Activated CD8-positive, alpha-beta memory T cell treated with anti-CD3 and anti-CD28 coated beads, Interleukin-2, amount 10 ng/mL, durations not matched to agents 7 days and 5 days (primary cell): ENCODE measurements around the gene NKX3-2. TPM values are rescaled to one million over a fixed set of nuclear protein-coding genes. Genes with fewer than 3 reads are reported as not detected.
A peak's percentile ranks its signal among the peaks of the same experiment; 100 is the strongest.

ENCODE experiments used
- ATAC-seq: fragments of 150-1000 bp; cut with Tn5 transposase; one replicate; pipeline ENCODE4 v1.10.0; 2021; ENCODE audit warnings: moderate library complexity
- CTCF ChIA-PET: fragments of 350-600 bp; sonication (Branson Sonifier 250); formaldehyde crosslinking; loops from one replicate; lab custom pipeline; 2021; ENCODE audit warnings: antibody characterized with exemption; lab: Charles Lee
- DNase-seq: peaks from one replicate; pipeline ENCODE4 v3.0.0-alpha.2; 2020
- H3K27ac Mint-ChIP-seq: one replicate; pipeline ENCODE4 v1.8.0; 2021; ENCODE audit warnings: mild to moderate bottlenecking, mixed read lengths
- H3K27me3 Mint-ChIP-seq: one replicate; pipeline ENCODE4 v1.8.0; 2021; ENCODE audit warnings: mixed read lengths
- H3K36me3 Mint-ChIP-seq: one replicate; pipeline ENCODE4 v1.8.0; 2021; ENCODE audit warnings: mild to moderate bottlenecking, mixed read lengths
- H3K4me1 Mint-ChIP-seq: one replicate; pipeline ENCODE4 v1.8.0; 2021; ENCODE audit warnings: mixed read lengths
- H3K4me3 Mint-ChIP-seq: one replicate; pipeline ENCODE4 v1.8.0; 2021; ENCODE audit warnings: mild to moderate bottlenecking, moderate library complexity, mixed read lengths
- H3K9me3 Mint-ChIP-seq: one replicate; pipeline ENCODE4 v1.8.0; 2022; ENCODE audit warnings: low read depth, mixed read lengths
- total RNA-seq, 2 experiments: library from RNA; stranded (reverse); gene quantifications; one replicate each; pipeline ENCODE4 v1.2.3, GENCODE V29; 2021

Gene NKX3-2
- total RNA-seq, 2 experiments from 2014 or later: not detected

DNA sequence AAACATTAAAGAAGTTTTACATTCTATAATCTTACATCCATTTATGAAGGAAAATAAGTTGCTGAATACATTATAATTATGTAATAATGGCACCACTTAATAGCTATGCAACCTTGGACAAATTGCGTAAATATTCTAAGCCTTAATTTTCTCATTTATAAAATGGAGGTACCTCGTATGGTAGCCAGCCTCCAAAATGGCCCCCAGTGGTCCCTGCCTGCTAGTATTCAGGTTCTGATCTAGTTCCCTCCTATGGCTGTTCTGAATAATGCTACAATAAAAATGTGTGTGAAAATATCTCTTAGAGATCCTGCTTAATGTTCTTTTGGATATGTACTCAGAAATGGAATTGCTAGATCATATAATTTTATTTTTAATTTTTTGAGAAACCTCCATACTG is 11.0 kb upstream of the NKX3-2 start:
- ATAC-seq: no peak
- H3K9me3 Mint-ChIP-seq: no peaks in the 10 kb centered on the region
- DNase-seq: no peak
- no peaks in the 10 kb centered on the region for H3K36me3 Mint-ChIP-seq
- H3K4me1 Mint-ChIP-seq: no peaks in the 10 kb centered on the region
- CTCF ChIA-PET: no interaction called here
- no peak overlapping the region for H3K27ac Mint-ChIP-seq
- no peak overlapping the region for H3K4me3 Mint-ChIP-seq
- H3K27me3 Mint-ChIP-seq: peaks cover 36% of the 10 kb centered on the region

DNA sequence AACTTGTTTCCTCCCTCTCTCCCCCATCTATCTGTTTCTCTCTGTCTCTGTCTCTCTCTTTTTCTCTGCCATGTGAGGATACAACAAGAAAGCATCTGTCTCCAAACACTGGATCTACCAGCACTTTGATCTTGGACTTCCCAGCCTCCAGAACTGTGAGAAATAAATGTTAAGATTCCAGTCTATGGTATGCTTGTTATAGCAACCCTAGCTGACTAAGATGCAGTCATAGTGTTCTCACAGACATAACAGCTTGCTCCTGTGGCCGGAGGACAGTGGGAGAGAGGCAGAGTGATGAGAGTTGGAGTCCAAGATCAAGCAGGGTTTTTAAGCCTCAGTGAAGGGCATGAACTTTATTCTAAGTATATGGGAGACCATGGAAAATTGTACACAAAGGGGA is 8.8 kb upstream of the NKX3-2 start:
- DNase-seq (no peak), ATAC-seq (no peak)
- H3K27ac Mint-ChIP-seq: no peak overlapping the region
- H3K27me3 Mint-ChIP-seq: peaks cover 55% of the 10 kb centered on the region
- no peaks in the 10 kb centered on the region for H3K36me3 Mint-ChIP-seq
- no peaks in the 10 kb centered on the region for H3K9me3 Mint-ChIP-seq
- no peak overlapping the region for H3K4me3 Mint-ChIP-seq
- peaks cover 11% of the 10 kb centered on the region for H3K4me1 Mint-ChIP-seq
- CTCF ChIA-PET: interaction anchor here (1.2 kb wide), 1 partner anchor 220 kb away, joined by 3 read pairs; no protein-coding TSS in a partner anchor

GRCh38 chr4:13548984-13549546 is 4.8 kb upstream of the NKX3-2 start:
- Mint-ChIP-seq H3K4me3 (peak overlapping the region; percentile 71), H3K9me3 (no peaks in the 10 kb centered on the region), H3K4me1 (peaks cover 27% of the 10 kb centered on the region), H3K27me3 (peaks cover 72% of the 10 kb centered on the region), H3K27ac (peak overlapping the region; percentile 33), H3K36me3 (peaks cover 5% of the 10 kb centered on the region)
- ATAC-seq: peak; percentile 76
- CTCF ChIA-PET: interaction anchor here (0.6 to 1.0 kb wide), 4 partner anchors 65 to 836 kb away, joined by 3 read pairs; partner anchors contain the start of gene RAB28
- DNase-seq: peak; percentile 87

GRCh38 chr4:13548059-13548983 is 4.0 kb upstream of the NKX3-2 start:
- CTCF ChIA-PET: interaction anchor here (0.6 to 1.1 kb wide), 6 partner anchors 16 to 835 kb away, joined by 3 read pairs; partner anchors contain the start of gene RAB28
- H3K36me3 Mint-ChIP-seq: peaks cover 5% of the 10 kb centered on the region
- ATAC-seq: no peak
- H3K9me3 Mint-ChIP-seq: no peaks in the 10 kb centered on the region
- peaks cover 73% of the 10 kb centered on the region for H3K27me3 Mint-ChIP-seq
- H3K4me1 Mint-ChIP-seq: peaks cover 27% of the 10 kb centered on the region
- peak overlapping the region; percentile 71 for H3K4me3 Mint-ChIP-seq
- no peak overlapping the region for H3K27ac Mint-ChIP-seq
- no peak for DNase-seq

DNA sequence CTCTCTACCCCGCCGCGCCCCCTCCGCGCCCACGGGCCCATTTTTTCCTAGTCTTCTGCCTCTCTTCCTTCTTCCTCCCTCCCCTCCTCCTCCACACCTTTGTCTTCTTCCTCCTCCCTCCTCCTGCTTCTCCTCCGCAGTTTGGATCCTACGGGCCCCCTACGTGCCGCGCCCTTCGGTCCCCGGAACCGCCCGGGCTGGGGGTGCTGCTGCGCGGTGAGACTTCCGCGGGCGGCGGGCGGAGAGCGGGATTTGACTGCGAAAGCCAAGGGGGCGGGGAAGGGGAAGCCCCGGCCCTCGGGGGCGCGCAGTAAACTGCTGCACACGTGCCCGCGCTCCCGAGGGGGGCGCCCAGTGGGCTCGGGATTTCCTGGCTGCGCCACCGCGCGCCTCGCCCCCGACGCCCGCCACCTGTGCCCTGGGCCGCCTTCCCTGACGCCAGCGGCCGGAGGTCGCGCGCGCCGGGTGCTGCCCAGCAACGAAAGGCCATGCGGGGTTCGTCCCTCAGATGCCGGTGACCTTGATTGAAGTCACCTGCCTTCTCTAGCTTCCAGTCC is 3.3 kb upstream of the NKX3-2 start:
- Mint-ChIP-seq H3K4me3 (peak overlapping the region; percentile 63), H3K36me3 (peaks cover 6% of the 10 kb centered on the region), H3K27ac (peak overlapping the region; percentile 28), H3K4me1 (peaks cover 29% of the 10 kb centered on the region), H3K9me3 (no peaks in the 10 kb centered on the region), H3K27me3 (peaks cover 74% of the 10 kb centered on the region)
- peak; percentile 53 for DNase-seq
- peak; percentile 27 for ATAC-seq
- CTCF ChIA-PET: interaction anchor here (0.7 to 1.1 kb wide), 2 partner anchors 16 to 26 kb away, joined by 3 read pairs; no protein-coding TSS in a partner anchor

DNA sequence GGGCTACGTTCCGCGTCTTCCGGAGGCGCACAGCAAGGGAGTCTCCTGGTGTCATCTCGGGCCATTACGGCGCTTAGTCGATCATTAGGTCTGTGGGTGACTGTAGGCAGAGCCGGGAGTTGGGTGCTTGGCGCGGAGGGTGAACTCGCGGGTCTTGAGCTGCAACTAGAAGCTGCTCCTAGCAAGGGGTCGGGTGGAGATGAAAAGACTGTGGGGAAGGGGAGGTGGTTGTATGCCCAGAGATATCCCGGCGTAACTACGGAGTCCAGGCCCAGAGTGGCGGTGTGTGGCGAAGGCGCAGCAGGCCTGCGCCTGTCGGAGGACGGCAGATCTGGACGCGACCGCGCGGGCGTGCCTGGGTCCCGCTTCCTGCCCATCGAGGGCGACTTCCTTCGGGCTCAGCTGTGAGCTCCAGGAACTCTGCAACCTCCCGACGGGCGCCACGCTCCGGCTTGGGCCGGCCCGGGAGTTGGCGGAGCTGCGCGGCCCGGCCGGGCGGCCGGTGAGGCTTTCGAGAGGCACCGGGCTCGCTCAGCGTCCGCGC is 2.7 kb upstream of the NKX3-2 start:
- peak; percentile 54 for DNase-seq
- peak; percentile 17 for ATAC-seq
- CTCF ChIA-PET: no interaction called here
- Mint-ChIP-seq H3K4me1 (peaks cover 29% of the 10 kb centered on the region), H3K4me3 (peak overlapping the region; percentile 63), H3K36me3 (peaks cover 6% of the 10 kb centered on the region), H3K9me3 (no peaks in the 10 kb centered on the region), H3K27ac (peak overlapping the region; percentile 26), H3K27me3 (peaks cover 72% of the 10 kb centered on the region)

- CTCF ChIA-PET: no interaction called here
- H3K27me3 Mint-ChIP-seq: peaks cover 72% of the 10 kb centered on the region
- ATAC-seq (no peak), DNase-seq (no peak)
- H3K36me3 Mint-ChIP-seq: peaks cover 6% of the 10 kb centered on the region
- peaks cover 29% of the 10 kb centered on the region for H3K4me1 Mint-ChIP-seq
- H3K4me3 Mint-ChIP-seq: peak overlapping the region; percentile 63
- peak overlapping the region; percentile 26 for H3K27ac Mint-ChIP-seq
- H3K9me3 Mint-ChIP-seq: no peaks in the 10 kb centered on the region
These were observed 2.0 kb upstream of the NKX3-2 start for GRCh38 chr4:13546142-13546940.

DNA sequence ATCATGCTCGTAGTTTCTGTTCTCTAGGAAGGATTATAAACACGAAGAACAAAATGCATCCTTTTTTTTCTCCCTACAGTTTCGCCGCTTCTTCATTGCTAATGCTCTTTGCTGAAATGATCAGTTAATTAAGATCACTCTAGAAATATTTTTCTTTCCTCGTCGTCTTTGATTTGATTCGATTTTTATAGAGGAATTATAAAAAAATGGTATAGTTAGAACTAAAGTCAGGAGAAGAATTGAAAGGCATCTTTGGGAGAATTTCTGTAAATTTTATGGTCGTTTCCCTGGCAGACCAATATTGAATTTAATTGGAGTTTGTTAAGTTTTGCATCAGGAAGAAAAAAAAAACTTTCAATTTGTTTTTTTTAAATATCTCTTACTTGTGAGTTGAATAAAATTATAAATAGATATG is 1.1 kb upstream of the NKX3-2 start:
- ATAC-seq (no peak), DNase-seq (no peak)
- Mint-ChIP-seq H3K9me3 (no peaks in the 10 kb centered on the region), H3K27me3 (peaks cover 73% of the 10 kb centered on the region), H3K36me3 (peaks cover 8% of the 10 kb centered on the region), H3K27ac (peak overlapping the region; percentile 64), H3K4me3 (peak overlapping the region; percentile 66), H3K4me1 (peaks cover 29% of the 10 kb centered on the region)
- CTCF ChIA-PET: no interaction called here

GRCh38 chr4:13544606-13545393 is 492 bp upstream of the NKX3-2 start:
- CTCF ChIA-PET: no interaction called here
- DNase-seq: peak; percentile 56
- Mint-ChIP-seq H3K4me3 (peak overlapping the region; percentile 66), H3K4me1 (peaks cover 29% of the 10 kb centered on the region), H3K36me3 (peaks cover 8% of the 10 kb centered on the region), H3K27me3 (peaks cover 75% of the 10 kb centered on the region), H3K9me3 (no peaks in the 10 kb centered on the region), H3K27ac (peak overlapping the region; percentile 64)
- peak; percentile 58 for ATAC-seq

- Mint-ChIP-seq H3K27me3 (peaks cover 75% of the 10 kb centered on the region), H3K4me1 (peaks cover 18% of the 10 kb centered on the region), H3K36me3 (peaks cover 8% of the 10 kb centered on the region), H3K9me3 (no peaks in the 10 kb centered on the region), H3K27ac (peak overlapping the region; percentile 60), H3K4me3 (peak overlapping the region; percentile 23)
- ATAC-seq: no peak
- no peak for DNase-seq
- CTCF ChIA-PET: no interaction called here
These were observed 1.1 kb downstream of the NKX3-2 start for GRCh38 chr4:13543032-13543838.

GRCh38 chr4:13542577-13543031 is 1.7 kb downstream of the NKX3-2 start:
- DNase-seq (no peak), ATAC-seq (no peak)
- H3K4me3 Mint-ChIP-seq: no peak overlapping the region
- H3K4me1 Mint-ChIP-seq: peaks cover 18% of the 10 kb centered on the region
- CTCF ChIA-PET: interaction anchor here (1.1 to 2.1 kb wide), 2 partner anchors 11 to 21 kb away, joined by 3 to 8 read pairs; no protein-coding TSS in a partner anchor
- H3K9me3 Mint-ChIP-seq: no peaks in the 10 kb centered on the region
- peaks cover 8% of the 10 kb centered on the region for H3K36me3 Mint-ChIP-seq
- H3K27me3 Mint-ChIP-seq: peaks cover 82% of the 10 kb centered on the region
- H3K27ac Mint-ChIP-seq: peak overlapping the region; percentile 32
